Right hindlimb (tissue), 1 donor: ENCODE results near the gene LMOD3.
A peak's percentile ranks its signal among the peaks of the same experiment; 100 is the strongest.

ENCODE experiments used
- DNase-seq: peaks from one replicate; pipeline ENCODE4 v3.0.0-alpha.2; 2018

The LMOD3 gene

DNA sequence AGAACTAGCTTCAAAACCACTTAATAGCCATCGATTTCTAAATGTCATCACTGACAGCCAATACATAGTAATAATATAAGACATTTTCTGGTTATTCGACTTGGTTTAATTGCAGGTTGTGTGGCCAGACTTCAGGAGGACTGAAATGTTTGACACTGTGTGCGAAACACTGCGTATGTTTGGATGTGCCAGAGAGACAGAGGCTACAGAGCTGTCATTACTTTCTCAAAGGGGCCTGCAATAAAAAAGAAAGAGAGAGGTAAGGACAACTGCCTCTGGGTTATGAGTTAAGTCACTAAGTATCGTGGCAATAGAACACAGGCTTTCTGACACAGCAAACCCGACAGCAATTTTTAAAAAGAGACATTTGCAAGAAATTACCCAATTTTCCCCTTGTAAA, 882 bp downstream of the LMOD3 start:
- DNase-seq, result no peak

GRCh38 chr3:69120879-69121464, 1.4 kb downstream of the LMOD3 start:
- DNase-seq, result peak; percentile 69

DNA sequence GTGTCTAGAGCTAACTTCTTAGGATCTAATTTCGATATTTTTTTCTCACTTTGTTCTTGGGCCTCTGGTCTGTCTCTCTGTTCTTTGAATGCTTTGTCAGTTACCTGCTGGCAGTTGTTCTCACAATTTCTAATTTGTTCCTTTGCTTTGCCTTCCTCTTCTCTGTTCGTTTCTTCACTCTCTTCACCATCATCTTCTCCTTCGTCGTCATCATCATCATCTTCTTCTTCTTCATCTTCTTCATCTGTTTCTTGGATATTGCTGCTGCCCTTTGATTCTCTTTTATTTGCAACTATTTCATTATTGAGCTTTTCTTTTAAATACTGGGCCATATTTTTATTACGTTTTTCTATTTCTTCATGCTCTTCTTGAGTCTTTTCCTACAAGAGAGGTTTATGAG, 2.7 kb downstream of the LMOD3 start:
- DNase-seq, result no peak

DNA sequence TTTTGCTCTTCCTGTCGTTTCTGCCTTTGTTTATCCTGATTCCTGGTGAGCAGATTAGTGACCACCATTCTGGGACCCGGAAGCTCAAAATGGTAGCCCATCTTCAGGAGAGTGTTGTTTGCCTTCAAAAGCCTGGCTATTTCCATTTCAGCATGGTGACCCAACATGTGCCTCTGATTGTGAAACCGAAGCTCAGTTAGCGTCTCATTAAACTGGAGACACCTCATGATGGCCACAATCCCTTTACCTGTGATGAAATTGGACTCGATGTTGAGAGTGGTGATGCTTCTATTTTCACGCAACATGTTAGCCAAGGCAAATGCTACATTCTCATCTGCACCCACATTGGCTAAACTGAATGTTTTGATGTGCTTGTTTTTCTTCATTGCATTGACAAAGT, 3.3 kb downstream of the LMOD3 start:
- no peak for DNase-seq

GRCh38 chr3:69118555-69118954, 3.8 kb downstream of the LMOD3 start:
- no peak for DNase-seq

- DNase-seq, result no peak
Measured at GRCh38 chr3:69116897-69117296, 5.5 kb downstream of the LMOD3 start.

DNA sequence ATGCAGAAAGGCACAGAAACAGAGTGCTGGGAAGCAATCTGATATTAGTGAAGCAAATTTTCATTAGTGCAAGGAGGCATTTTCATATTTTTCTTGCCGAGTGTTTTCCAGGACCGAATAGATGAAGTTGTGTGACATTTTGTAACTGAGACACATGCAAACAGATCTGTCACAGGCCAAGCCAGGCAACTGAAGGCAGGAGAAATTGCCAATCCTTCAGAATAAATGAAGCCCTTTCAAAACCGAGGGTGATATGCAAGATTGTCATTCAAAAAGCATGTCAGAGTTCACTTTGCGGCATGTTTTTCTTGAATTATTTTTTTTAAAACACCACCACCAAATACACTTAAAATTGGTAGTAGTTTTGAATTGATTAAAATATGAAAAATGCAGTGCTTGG, 6.2 kb downstream of the LMOD3 start:
- DNase-seq, result no peak

DNA sequence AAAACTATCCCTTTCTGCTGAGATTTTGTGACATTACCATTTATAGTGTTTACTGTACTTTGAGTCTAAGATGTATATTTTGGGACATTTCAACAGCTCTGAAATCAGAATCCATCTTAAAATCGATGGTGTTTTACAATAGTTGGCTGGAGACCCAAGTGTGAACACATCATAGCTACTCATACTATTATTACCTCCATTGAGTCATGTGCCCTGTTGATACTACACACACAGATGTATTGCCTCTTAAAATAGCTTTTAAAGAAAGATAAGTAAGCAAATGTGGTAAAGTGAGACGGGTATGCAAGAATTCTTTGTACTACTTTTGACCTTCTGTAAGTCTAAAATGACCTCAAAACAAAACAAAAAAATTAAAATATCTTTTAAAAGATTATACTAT, 6.7 kb downstream of the LMOD3 start:
- no peak for DNase-seq

DNA sequence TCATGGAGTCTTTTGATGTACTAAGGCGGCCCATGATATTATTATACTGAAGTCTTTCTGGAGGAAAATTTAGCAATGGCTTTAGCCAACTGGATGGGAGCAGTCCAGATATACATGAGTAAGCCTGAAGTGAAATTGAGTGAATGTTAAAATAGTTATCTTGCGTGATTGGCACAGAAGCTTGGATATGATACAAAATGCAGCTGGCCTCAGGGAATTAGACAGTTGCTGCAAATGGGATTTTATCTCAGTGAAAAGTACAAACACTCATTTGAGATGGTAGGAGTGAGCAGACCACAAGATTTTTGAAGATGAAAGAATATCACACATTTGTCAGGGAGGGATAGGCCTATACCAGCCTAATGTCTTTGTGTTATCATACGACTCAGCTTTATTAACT, 8.9 kb downstream of the LMOD3 start:
- no peak for DNase-seq

- no peak for DNase-seq
Measured at GRCh38 chr3:69110941-69111546, 11.4 kb downstream of the LMOD3 start.

GRCh38 chr3:69108811-69109210, 13.6 kb downstream of the LMOD3 start:
- DNase-seq, result no peak

DNA sequence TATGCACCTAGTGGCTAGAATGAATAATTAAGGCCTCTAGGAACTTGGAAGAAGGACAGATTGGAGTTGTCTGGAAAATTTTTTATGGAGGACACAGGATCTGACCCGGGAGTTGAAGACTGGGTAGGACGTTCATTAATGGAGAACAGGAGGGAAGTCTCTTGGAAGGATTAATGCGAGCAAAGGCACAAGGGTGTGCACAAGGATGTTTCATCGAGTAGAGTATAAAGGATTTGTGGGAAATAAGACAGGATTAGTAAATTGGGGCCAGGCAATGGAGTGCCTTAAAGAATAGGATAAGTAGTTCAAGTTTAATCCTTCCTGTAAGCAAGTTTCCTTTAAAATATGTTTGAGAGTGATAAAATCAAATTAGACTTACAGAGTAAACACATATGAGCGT, 14.6 kb downstream of the LMOD3 start:
- DNase-seq, result no peak

GRCh38 chr3:69105320-69105719, 17.1 kb downstream of the LMOD3 start:
- DNase-seq, result no peak

GRCh38 chr3:69104586-69104985, 17.8 kb downstream of the LMOD3 start:
- no peak for DNase-seq

- no peak for DNase-seq
Measured at GRCh38 chr3:69103123-69103522, 19.3 kb downstream of the LMOD3 start.

- DNase-seq, result no peak
Measured at GRCh38 chr3:69102384-69102783, 20.0 kb downstream of the LMOD3 start.

DNA sequence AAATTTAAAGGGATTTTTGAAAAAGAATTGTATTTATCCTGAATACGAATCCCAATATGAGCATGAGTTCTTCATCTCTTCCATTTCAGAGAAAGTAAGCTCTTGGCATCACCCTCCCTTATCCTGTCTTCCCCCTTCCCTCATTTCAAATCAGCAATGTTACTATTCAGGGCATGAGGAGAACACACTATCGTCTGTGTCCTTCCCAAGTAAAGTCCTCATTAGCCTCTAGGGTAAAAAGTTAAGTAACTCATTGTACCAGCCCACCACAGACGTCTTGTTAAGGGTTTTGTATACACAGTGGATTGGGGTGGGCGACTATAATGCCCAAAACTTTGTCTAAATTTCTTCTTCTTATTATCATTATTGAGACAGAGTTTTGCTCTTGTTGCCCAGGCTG, 22.8 kb downstream of the LMOD3 start:
- DNase-seq, result no peak

GRCh38 chr3:69097407-69098086, 24.8 kb downstream of the LMOD3 start:
- DNase-seq, result no peak

- no peak for DNase-seq
Measured at GRCh38 chr3:69096299-69096698, 26.1 kb downstream of the LMOD3 start.

- DNase-seq, result no peak
Measured at GRCh38 chr3:69095636-69096035, 26.8 kb downstream of the LMOD3 start.

GRCh38 chr3:69094467-69095205, 27.8 kb downstream of the LMOD3 start:
- no peak for DNase-seq

DNA sequence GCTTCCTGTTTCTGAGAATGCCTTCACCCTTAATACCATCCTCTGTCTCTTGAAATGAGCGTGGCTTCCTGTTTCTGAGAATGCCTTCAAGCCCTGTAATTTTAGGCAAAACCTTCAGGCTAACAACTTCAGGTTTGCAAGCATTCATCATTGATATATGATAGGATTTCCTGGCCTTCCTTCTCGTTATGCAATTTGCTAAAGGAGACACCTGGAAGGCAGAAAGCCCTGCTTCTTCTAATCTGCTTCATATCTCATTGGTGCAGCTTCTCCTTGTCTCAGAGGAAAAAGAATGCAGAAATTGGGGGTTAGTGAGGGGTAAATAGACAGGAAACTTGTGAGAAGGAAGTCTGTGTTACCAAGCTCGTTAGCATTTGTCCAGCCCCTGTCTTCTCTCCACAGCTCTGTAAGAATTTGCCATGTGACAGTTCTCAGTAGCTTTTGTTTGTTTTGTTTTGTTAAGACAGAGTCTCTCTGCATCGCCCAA, 30.3 kb downstream of the LMOD3 start:
- no peak for DNase-seq

GRCh38 chr3:69091389-69092029, 30.9 kb downstream of the LMOD3 start:
- no peak for DNase-seq
